Glomerular visceral epithelial cell (primary cell): ENCODE measurements around the gene LRMDA.
"Not testable (repeated sequence)": the region's sequence is repeated elsewhere in the genome, so short reads cannot be mapped to it uniquely, and the experiment has no call there.

Experiments
- DNase-seq: peaks from one replicate; pipeline ENCODE4 v3.0.0-alpha.2; 2016; ENCODE audit errors: extremely low spot score

The LRMDA gene

DNA sequence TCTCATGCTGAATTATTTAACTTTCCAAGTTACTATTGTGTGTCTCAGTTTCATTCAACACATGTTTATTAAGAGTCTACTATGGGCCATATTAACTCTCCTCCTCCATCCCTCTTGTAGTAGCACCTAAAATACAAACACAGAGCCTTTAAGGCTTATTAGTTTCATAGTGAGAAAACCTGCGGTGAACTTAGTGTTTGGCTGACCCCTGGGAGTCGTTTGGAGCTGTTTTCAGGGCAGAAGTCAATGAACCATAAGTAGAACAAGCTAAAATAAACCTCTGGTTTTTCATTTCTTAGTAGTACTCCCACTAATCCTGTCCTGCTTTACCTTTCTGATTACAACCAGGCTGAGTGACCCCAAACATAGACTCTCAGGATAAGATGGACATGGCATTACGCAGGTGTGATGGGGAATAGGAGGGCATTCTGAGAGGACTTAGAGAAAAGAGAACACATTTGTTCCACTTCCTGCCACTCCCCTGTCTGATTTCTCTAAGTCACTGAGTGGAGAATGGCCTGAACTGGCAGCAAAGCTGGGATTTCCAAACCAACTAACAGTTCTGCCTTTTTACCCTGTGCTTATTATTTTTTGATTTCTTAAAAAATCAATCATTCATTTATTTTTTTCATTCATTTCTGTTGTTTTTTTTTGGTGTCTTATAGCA, 74.5 kb downstream of the LRMDA start:
- no peak for DNase-seq

DNA sequence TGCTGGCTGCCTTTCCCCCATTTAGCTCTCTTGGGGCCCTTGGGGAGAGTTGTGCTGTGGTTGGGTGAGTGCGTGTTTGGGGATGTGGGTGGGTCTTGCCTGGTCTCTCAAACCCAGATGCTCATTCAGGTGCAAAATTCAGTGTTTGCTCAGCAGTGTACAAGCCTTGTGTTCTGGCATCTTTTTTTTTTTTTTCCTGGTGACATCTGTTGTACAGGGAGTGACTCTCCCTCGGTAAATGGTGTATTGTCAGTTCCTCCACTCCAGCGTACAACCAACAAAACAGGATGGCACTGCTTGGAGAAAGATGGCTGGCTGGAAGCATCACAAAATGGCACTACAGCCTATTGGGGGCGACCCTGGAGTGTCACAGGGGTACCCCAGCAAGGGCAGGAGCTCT, 75.5 kb downstream of the LRMDA start:
- no peak for DNase-seq

DNA sequence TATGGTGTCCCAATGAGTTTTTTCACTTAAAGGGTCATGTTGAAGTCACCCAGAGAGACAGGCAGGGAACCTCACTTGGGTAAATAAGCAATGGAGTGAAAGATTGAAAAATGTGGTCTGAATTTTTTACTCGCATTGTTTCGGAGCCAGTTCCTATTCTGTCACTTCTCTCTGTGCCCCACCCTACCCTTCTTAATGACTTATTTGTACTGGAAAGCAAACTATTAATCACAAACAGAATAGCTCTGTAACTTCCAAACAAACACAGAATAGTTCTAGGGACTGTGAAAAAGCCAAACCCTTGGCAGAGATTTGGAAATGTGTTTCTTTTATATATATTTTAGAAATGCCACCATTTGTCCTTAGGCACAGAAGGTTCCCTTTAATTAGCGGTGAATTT, 76.0 kb downstream of the LRMDA start:
- no peak for DNase-seq

DNA sequence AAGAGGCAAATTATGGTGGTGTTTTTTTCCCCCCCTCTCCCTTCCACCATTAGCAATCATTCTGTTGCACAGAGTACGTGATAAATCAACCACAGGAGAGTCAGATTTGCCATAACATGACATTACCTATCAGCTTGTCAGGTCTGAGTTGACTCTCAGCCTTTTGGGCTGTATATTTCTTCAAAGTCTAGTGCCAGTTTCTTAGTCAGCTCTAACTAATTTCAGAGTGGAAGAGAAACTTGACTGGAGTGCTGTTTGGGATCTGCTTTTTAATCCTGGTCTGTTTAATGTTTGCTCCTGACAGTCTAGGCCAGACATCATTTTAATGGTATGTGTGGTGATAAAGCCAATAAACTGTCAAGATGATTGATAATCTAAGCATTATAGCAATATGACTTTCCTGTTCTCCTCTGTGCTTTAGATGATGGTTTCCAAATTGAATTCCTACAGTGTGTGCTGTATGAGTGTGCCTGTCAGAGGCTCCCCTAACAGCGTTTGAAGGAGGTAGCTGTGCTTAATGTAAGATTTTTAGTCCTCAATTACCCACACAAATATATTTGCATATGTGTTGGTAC, 76.9 kb downstream of the LRMDA start:
- peak; percentile 62 for DNase-seq

DNA sequence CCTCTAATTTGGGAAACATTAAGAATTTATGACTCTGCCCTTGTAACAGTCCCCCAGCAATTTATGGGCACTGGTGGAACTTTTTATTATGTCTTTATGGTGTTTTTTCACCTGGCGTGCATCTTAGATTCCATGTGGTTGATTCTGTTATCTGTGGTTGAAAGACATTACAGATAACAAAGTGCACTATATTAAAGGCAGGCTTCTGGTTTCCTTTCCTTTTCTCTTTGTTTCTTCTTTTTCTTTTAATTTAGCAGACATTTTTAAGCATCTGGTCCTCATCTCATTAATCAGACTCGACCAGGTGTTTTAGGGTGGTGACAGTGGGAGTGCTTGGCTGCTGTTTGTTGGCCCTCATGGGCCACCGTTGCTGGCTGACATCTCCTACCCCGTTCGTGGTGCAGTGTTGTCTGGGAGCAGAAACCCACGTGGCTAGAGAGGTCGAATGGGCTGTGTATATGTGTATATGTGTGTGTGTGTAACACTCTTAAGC, 77.4 kb downstream of the LRMDA start:
- peak; percentile 26 for DNase-seq

DNA sequence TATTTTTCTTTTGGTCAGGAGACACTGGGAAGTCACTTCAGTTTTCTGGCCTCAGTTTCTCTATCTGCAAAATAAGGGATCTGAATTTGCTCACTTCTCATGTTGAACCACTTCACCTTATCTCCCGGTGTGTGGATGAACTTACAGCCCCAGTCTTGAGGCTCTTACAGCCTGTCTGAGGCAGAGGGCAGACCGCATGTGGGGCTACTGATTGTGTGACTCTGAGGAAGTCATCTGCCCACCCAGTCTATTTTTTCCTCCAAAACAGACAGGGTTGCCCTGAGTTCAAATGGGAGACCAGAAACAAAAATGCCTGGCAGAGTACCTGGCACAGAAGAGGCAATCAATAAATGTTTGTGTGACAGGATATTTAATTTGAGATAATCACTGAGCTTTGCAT, 78.3 kb downstream of the LRMDA start:
- DNase-seq, result no peak

DNA sequence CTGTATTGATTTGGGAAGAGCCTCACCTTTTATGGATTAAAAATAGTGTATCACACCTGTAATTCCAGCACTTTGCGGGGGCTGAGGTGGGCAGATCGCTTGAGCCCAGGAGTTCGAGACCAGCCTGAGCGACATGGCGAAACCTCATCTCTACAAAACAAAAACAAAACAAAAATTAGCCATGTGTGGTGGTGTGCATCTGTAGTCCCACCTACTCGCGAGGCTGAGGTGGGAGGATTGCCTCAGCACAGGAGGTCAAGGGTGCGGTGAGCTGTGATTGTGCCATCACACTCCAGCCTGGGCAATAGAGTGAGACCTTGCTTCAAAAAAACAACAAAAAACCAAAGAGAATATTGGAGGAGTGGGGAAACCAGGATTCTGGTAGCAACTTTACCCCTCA, 79.6 kb downstream of the LRMDA start:
- no peak for DNase-seq

DNA sequence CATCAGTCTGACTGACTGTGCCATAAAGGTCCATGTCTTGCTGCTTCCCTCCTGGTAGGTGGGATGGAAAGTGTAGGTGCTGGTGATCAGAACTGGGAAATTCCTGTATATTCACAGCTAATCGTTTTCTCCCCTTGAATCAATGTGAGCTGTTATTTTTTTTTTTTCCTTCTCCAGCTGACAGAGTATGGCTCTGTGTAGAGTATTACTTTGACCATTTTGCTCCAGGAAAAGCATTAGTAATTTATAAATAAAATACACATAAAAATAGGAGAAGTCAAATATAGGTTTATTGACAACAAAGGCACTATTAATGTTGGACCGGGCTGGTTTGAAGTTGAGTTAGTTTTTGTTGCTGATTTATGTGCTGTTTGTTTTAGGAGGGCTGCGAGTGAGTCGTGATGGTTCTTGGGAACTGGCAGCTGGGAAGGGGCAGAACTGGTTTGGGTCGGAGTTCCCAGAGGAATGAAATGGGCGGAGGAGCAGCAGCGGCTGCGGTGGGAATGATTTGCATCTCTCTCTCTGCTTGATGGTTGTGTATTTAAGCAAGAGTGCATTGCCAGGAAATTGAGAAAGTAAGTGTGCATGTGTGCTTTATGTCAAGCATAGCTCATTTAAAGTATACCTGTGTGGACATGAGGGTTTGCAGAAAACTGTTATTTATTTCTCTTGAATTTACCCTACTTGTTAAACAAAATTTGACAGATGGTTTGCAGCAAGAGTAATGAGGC, 80.9 kb downstream of the LRMDA start:
- peak; percentile 9 for DNase-seq

DNA sequence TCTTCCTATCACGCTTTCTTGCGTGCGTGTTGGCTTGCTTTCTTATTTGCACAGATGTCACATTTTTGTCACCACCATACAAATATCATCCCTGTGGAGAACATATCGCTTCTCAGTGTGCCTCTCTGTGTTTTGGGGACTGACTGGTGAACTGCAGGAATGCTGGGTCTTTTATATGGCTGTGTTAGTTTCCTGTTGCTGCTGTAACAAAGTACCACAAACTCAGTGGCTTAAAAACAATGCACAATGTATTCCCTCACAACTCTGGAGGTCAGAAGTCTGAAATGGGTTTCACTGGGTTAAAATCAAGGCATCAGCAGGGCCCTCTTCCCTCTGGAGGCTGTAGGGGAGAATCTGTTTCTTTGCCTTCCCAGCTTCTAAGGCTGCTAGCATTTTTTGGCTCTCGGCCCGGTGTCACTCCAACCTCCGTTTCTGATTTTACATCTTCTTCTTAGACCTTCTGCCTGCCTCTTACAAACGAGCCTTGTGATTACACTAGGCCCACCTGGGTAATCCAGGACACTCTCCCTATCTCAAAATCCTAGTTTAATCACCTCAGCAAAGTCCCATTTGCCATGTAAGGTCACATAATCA, 82.0 kb downstream of the LRMDA start:
- no peak for DNase-seq

DNA sequence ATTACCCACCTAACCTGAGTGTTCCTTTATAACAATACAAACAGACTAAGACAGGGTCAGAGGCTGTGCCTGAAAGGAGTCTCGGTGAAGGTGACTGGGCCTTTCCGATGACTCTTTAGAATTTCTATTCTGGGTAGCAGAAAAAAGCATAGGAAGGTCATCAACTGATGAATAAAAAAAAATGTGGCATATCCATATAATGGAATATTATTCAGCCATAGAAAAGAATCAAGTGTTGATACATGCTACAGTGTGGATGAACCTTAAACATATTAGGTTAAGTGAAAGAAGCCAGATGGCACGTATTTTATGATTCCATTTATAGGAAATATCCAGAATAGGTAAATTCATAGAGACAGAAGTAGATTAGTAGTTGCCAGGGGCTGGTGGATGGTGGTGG, 83.4 kb downstream of the LRMDA start:
- no peak for DNase-seq

DNA sequence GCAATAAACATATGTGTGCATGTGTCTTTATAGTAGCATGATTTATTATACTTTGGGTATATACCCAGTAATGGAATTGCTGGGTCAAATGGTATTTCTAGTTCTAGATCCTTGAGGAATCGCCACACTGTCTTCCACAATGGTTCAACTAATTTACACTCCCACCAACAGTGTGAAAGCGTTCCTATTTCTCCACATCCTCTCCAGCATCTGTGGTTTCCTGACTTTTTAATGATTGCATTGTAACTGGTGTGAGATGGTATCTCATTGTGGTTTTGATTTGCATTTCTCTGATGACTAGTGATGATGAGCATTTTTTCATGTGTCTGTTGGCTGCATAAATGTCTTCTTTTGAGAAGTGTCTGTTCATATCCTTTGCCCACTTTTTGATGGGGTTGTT, 84.7 kb downstream of the LRMDA start:
- DNase-seq, result not testable (repeated sequence)

DNA sequence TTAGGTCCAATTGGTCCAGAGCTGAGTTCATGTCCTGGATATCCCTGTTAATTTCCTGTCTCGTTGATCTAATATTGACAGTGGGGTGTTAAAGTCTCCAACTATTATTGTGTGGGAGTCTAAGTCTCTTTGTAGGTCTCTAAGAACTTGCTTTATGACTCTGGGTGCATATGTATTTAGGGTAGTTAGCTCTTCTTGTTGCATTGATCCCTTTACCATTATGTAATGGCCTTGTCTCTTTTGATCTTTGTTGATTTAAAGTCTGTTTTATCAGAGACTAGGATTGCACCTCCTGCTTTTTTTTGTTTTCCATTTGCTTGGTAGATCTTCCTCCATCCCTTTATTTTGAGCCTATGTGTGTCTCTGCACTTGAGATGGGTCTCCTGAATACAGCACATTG, 87.8 kb downstream of the LRMDA start:
- not testable (repeated sequence) for DNase-seq

DNA sequence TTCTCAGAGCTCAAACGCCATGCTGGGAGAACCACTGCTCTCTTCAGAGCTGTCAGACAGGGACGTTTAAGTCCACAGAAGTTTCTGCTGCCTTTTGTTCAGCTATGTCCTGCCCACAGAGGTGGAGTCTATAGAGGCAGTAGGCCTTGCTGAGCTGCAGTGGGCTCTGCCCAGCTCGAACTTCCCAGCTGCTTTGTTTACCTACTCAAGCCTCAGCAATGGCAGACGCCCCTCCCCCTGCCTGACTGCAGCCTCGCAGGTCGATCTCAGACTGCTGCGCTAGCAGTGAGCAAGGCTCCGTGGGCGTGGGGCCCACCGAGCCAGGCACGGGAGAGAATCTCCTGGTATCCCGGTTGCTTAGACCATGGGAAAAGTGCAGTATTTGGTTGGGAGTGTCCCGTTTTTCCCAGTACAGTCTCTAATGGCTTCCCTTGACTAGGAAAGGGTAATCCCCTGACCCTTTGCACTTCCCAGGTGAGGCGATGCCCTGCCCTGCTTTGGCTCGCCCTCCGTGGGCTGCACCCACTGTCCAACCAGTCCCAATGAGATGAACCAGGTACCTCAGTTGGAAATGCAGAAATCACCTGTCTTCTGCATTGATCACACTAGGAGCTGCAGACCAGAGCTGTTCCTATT, 89.9 kb downstream of the LRMDA start:
- DNase-seq, result not testable (repeated sequence)

DNA sequence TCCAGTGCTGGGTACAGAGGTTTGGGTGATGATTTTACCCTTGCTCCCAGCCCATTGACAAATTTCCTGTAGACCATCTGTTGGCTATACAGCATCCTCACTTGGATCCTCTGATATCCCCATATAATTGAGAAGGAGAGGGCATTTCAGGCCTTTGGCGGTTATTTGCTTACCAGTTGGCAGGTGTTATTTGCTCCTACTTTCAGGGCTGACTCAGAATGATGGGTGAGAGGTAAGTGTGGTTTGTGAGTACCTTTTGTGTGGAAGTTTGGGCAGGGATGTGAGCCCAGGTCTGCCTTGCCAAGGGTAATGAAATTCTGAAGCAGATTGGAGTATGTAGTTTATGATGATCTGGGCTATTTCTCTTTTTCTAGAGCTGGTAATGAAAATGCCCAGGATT, 93.6 kb downstream of the LRMDA start:
- no peak for DNase-seq

DNA sequence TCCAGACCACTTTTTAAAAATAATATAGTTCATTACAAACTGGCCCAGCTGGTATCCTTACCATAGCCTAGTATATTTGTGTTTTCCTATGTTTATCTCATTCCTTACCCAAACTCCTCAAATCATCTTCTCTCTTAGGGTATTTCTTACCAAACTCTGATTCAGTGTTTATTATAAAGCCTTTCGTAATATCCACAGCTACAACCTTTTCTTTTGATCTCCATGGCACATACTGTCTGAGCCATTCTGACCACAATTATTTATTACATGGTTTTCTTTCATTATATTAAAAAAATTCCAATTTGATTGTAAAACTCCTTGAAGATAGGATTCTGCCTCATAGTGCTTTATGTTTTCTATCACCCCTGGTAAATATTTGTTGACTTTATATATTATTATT, 94.2 kb downstream of the LRMDA start:
- DNase-seq, result no peak

DNA sequence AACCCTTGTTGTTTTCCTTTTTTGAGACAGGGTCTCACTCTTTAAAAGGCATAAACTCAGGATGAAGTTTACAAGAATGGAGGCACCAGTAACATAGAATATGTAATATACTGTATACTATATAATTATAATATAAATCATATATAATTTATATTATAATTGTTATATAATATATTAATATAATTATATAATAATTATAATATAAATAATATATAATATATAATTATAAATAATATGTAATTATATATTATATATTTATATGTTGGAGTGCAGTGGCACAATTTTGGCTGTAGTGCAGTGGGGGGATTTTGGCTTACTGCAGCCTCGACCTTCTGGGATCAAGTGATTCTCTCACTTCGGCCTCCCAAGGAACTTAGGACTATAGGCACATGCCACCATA, 96.1 kb downstream of the LRMDA start:
- no peak for DNase-seq

DNA sequence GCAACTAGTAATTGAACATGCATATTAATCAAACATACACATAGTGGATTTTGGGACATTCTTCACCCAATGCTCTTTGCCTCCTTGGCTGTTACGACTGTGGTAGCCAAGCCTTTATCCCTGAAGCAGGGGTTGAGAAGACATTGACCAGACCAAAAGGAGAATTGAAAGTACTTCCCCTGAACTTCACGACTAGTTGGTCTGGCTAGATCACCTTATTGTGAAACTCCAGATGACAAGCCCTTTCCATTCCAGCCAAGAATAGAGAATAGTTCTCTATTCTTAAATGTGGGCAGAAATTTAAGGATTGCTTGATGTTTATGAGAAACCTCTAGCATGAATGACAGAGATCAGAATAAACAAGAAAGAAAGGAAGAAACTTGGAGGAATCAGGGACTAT, 97.0 kb downstream of the LRMDA start:
- no peak for DNase-seq

DNA sequence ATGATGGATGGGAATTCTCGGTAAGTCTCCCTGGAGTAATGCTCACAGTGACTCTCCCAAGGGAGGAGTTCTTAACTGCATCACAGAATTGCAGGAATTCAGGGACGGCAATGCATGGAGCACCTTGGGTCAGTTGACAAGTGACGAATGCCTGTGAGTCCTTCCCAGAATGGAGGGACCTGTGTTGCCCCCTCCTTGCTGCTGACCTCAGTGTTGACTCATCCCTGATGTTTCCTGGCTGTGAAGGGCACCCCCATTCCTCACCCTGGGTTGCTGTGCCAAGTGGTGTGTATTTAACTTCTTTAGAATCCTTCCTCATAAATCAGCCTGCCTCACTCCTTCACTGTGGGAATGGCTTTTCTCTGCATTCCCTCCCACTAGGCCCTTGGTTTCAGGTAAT, 98.9 kb downstream of the LRMDA start:
- DNase-seq, result peak; percentile 96

DNA sequence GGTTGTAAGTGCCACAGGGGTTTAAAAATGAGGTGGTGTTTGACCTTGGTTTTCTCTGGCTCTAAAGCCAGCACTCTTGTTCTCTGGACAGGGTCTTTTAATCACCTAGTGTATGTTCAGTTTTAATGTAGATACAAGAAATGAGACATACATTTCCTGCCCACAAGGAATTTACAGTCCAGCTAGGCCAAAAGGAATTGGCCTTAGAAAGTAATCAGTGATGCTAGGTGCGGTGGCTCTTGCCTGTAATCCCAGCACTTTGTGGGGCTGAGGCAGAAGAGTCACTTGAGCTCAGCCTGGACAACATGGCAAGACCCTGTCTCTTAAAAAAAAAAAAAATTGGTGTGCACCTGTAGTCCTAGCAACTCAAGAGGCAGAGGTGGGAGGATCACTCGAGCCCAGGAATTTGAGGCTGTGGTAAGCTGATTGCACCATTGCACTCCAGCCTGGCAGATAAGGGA, 100.2 kb downstream of the LRMDA start:
- peak; percentile 49 for DNase-seq

DNA sequence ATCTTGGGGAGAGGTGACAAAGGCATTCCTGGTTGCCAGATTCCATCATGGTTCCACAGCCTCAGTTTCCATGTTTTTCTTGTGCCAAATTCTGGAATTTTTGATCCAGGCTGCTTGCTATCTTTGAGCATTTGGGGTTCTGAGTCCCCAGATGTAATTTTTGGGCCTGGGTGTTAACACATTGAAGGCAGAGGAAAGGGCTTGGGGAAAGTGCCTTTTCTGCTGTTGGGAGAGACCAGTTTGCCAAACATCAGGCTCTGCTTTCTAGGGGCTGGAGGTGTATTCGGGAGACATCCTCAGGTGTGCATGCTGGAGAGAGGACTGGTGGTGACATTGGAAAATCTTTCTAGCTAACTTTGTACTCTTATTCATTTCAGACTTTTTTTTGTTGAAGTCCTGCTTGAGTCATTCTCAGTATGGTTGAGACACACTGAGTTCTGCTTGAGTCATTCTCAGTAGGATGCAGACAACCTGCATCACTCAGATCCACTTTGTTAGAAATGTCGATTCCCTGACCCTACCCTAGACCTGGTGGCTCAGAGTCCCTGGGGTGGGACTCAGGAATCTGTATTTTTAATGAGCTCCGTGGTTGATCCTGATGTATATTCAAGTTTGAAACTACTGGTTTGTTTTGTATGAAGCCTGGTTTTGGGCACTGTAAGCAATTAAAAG, 101.0 kb downstream of the LRMDA start:
- DNase-seq, result peak; percentile 65

DNA sequence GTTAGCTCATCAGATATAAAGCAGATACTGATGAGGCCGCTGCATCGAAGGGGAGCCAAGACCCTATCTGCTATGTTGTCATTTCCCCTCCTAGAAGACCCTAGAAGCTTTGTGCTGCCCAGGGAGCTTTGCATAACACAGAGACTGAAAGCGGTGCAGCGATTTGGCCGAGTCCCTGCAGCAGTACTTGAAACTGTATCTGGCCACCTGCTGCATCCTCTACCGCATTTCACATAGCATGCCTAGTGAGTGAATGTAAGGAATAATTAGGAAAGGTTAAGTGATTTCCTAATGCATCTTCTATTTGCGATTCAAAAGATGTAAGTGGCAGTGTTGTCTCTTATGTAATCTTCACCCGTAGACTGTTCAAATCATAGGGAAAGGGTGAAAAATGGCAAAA, 106.7 kb downstream of the LRMDA start:
- no peak for DNase-seq

DNA sequence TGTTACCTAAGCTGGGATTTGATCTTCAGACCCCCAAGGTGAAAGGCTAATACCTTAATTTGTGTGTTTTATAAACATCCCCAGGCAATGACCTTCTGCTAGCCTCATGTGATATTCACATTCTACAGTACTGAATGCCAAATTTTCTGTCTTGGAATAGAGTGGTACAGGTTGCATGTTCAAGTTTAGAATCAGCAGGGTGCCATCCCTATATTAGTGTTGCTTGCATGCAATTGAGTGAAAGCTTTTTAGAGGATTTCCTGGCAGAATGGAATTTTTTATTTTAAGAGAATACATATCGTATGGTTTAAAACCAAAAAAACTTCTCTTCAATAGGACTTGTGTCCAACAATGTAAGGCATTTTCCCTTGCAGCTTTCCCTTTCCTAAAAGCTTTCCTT, 107.3 kb downstream of the LRMDA start:
- DNase-seq, result no peak
